Choroid plexus epithelial cell (primary cell): ENCODE data around the gene KCTD17.

Experiments used
- DNase-seq: peaks from one replicate; pipeline ENCODE4 v3.0.0-alpha.2; 2010; ENCODE audit warnings: low read depth
- H3K4me3 ChIP-seq: 2 replicates; pipeline ENCODE4 v1.5.1; 2011; ENCODE audit warnings: low read depth, mild to moderate bottlenecking, control low read depth, low read length, moderate library complexity
- CTCF ChIP-seq: conservative IDR thresholded peaks from 2 replicates; pipeline ENCODE4 v1.5.1; 2011; ENCODE audit warnings: low read depth, mild to moderate bottlenecking, control low read depth, inconsistent platforms, low read length, moderate library complexity

The KCTD17 gene

GRCh38 chr22:37025500-37026070 is 26.0 kb upstream of the KCTD17 start:
- no peak overlapping the region for H3K4me3 ChIP-seq
- no peak for DNase-seq
- TF ChIP-seq CTCF, result no peak

- no peak for DNase-seq
- H3K4me3 ChIP-seq, result no peak overlapping the region
- no peak for TF ChIP-seq CTCF
Observed at GRCh38 chr22:37026325-37026724, 25.2 kb upstream of the KCTD17 start.

- no peak for TF ChIP-seq CTCF
- no peak for DNase-seq
- no peak overlapping the region for H3K4me3 ChIP-seq
Observed at GRCh38 chr22:37027556-37027955, 24.0 kb upstream of the KCTD17 start.

GRCh38 chr22:37028692-37029674 is 22.6 kb upstream of the KCTD17 start:
- no peak for TF ChIP-seq CTCF
- no peak overlapping the region for H3K4me3 ChIP-seq
- no peak for DNase-seq

DNA sequence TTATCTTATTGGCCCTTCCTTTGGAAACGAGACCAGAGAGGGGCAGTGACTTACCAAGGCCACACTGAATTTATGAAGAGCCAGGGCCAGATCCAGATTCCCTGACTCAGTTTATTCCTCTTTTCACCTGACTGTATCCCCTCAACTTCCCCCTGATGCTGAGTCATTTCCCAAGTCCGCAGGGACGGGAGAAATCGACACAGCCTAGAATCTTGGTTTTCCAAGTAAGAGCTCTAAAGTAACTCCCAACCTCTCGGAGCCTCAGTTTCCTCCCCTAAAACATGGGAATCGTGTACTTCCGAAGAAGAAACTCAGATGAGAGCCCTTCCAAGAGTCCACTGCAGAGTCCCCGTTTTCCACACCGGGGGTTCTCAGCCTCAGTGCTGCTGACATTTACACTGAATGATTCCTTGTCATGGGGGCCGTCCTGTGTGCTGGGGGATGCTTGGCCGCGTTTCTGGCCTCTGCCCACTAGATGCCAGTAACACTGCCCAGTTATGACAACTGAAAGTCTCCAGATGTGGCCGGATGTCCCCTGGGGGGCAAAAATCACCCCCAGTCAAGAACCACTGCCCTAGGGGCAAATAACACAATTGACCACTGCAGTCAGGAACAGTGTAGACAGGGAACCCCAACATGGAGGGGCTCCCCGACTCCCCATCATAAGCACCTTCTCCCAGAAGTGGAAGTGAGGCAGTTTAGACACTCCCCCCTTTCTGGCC is 20.8 kb upstream of the KCTD17 start:
- no peak overlapping the region for H3K4me3 ChIP-seq
- no peak for TF ChIP-seq CTCF
- DNase-seq, result no peak

DNA sequence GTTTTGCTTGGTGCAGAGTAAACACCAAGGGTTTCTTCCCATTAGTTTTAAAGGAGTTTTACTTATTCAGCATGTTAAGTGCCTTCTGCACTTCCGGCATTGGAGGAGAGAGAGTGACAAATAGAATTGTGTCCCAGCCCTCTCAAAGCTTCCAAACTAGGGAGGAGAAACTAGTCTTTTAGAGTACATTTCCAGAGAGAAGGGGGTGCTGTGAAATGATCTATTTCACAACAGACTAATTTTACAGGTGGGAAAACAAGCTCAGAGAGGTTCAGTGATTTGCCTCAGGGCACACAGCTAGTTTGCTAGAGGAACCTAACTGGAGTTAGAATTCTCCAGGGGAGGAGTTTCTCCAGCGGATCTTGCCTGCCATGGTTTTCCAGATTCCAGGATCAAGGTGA is 19.4 kb upstream of the KCTD17 start:
- no peak for TF ChIP-seq CTCF
- H3K4me3 ChIP-seq, result no peak overlapping the region
- DNase-seq, result peak; percentile 9
